HEK293 (cell line): ENCODE results near the gene ZNF618.

ENCODE experiments used
- CTCF ChIA-PET: fragments of 350-600 bp; formaldehyde crosslinking; extraction: SDS; loops from one replicate; lab custom pipeline; 2021; ENCODE audit warnings: antibody characterized with exemption; lab: Yijun Ruan, JAX
- POLR2A ChIA-PET: fragments of 300-600 bp; formaldehyde crosslinking; extraction: SDS; loops from one replicate; lab custom pipeline; 2020; ENCODE audit warnings: antibody characterized with exemption, inconsistent platforms; lab: Yijun Ruan, JAX
- H3K27ac ChIP-seq: fragments of 200-500 bp; sonication (Bioruptor generic); 2 replicates; pipeline ENCODE4 v1.5.1; 2014; ENCODE audit warnings: low read depth, low read length, control low read depth, inconsistent platforms; ENCODE audit errors: extremely low read depth
- H3K36me3 ChIP-seq, 2 experiments: fragments of 200-500 bp in 1 of 2; sonication (Bioruptor generic) in 1 of 2; 1 replicate in 1 of 2; 2 replicates in 1 of 2; pipeline ENCODE4 v1.5.1; 2014 to 2017; ENCODE audit warnings: inconsistent platforms in 2 of 2, low read length in 2 of 2; ENCODE audit not compliant: control insufficient read depth in 2 of 2, insufficient read depth in 1 of 2
- H3K4me1 ChIP-seq: fragments of 200-500 bp; sonication (Bioruptor generic); 2 replicates; pipeline ENCODE4 v1.5.1; 2014; ENCODE audit warnings: mild to moderate bottlenecking, low read length, inconsistent platforms; ENCODE audit not compliant: control insufficient read depth, insufficient read depth
- H3K4me3 ChIP-seq: 2 replicates; pipeline ENCODE4 v1.5.1; 2011; ENCODE audit warnings: low read depth, mild to moderate bottlenecking, control low read depth, low read length, moderate library complexity
- H3K9me3 ChIP-seq: fragments of 200-500 bp; sonication (Bioruptor generic); 2 replicates; pipeline ENCODE4 v1.5.1; 2014; ENCODE audit warnings: low read depth, low read length, inconsistent platforms; ENCODE audit not compliant: control insufficient read depth, insufficient read depth
- ZNF155 ChIP-seq: fragments of 450-650 bp; formaldehyde crosslinking; IDR thresholded peaks from 2 replicates; pipeline ENCODE4 v1.5.1; 2016; ENCODE audit warnings: missing biosample characterization, missing genetic modification characterization
- ZNF175 ChIP-seq: fragments of 450-650 bp; formaldehyde crosslinking; IDR thresholded peaks from 2 replicates; pipeline ENCODE4 v1.5.1; 2016; ENCODE audit warnings: missing biosample characterization, missing genetic modification characterization
- ZNF266 ChIP-seq: fragments of 450-650 bp; formaldehyde crosslinking; IDR thresholded peaks from 2 replicates; pipeline ENCODE4 v1.5.1; 2016; ENCODE audit warnings: missing biosample characterization, missing genetic modification characterization, low read depth
- ZNF302 ChIP-seq: fragments of 450-650 bp; formaldehyde crosslinking; IDR thresholded peaks from 2 replicates; pipeline ENCODE4 v1.5.1; 2016; ENCODE audit warnings: missing biosample characterization, missing genetic modification characterization, low read depth
- ZNF510 ChIP-seq: fragments of 450-650 bp; formaldehyde crosslinking; IDR thresholded peaks from 2 replicates; pipeline ENCODE4 v1.5.1; 2018; ENCODE audit warnings: mild to moderate bottlenecking, missing genetic modification characterization, missing biosample characterization; ENCODE audit not compliant: insufficient replicate concordance
- ZNF571 ChIP-seq: fragments of 450-650 bp; formaldehyde crosslinking; IDR thresholded peaks from 2 replicates; pipeline ENCODE4 v1.5.0; 2017; ENCODE audit warnings: missing biosample characterization, missing genetic modification characterization
- ZNF664 ChIP-seq: fragments of 450-650 bp; formaldehyde crosslinking; IDR thresholded peaks from 2 replicates; pipeline ENCODE4 v1.5.1; 2016; ENCODE audit warnings: missing biosample characterization, missing genetic modification characterization
- TF ChIP-seq, protein P1 (sequence below): fragments of 450-650 bp; formaldehyde crosslinking; IDR thresholded peaks from 2 replicates; pipeline ENCODE4; 2016; ENCODE audit warnings: missing biosample characterization, missing genetic modification characterization
- TF ChIP-seq, protein P2 (sequence below): fragments of 450-650 bp; formaldehyde crosslinking; IDR thresholded peaks from 2 replicates; pipeline ENCODE4 v1.5.1; 2016; ENCODE audit warnings: missing biosample characterization, missing genetic modification characterization
- TF ChIP-seq, protein P3 (sequence below): fragments of 450-650 bp; formaldehyde crosslinking; optimal IDR thresholded peaks from 2 replicates; pipeline ENCODE3; 2016; ENCODE audit warnings: missing biosample characterization, mild to moderate bottlenecking, missing genetic modification characterization
- TF ChIP-seq, protein P4 (sequence below): fragments of 450-650 bp; formaldehyde crosslinking; IDR thresholded peaks from 2 replicates; pipeline ENCODE4 v1.5.1; 2016; ENCODE audit warnings: missing biosample characterization, missing genetic modification characterization
- TF ChIP-seq, protein P5 (sequence below): fragments of 450-650 bp; formaldehyde crosslinking; IDR thresholded peaks from 2 replicates; pipeline ENCODE4 v1.5.1; 2016; ENCODE audit warnings: missing biosample characterization, missing genetic modification characterization, borderline replicate concordance

ZNF618 gene

DNA sequence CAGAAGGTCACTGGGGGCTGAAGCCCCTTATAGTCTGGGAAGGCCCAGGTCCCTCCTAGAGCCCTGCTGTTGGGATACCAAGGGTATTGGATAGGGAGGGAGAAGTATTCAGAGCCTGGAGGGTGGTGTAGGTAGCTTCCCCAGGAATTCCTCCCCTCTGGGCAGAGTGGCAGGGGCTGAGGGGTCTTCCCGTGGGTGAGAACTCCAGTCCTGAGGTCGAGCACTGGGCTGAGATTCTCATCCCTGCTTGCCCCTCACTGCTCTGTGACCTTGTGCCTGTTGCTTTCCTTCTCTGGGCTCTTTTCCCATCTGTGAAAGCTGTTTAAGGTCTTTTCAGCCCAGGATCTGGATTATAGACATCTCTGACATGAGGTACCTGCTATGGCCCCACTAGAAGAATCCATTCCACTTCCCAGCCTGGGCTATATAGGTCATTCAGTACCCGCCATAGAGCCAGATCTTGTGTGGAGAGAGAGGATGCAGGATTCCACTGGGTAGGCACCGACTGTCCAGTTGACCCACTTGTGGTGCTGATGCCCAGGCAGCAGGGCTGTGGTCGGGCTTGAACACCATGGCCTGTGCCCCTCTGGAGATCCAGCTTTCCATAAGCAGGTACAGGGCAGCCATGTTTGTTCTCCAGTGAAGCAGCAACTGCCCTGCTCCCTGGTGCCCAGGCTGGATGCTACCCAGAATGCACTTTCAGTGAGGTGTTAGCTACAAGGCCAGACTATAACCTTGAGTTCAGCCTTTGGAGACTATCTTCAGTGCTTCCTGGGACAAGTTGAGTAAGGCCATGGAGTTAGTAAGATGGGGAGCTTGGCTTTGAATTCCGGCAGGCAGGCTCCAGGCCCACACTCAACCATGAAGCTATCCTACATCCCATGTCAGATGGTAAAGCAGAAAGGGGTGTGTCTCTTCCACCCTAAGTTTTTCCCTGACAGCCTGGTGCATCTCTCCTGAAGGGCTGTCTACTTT is 141.9 kb downstream of the ZNF618 start:
- H3K36me3 ChIP-seq: peaks cover 0 to 24% of the 10 kb centered on the region in 2 experiments; a peak in 1 of 3 replicates
- H3K4me1 ChIP-seq: no peaks in the 10 kb centered on the region
- no peak overlapping the region for H3K27ac ChIP-seq
- no peaks in the 10 kb centered on the region for H3K9me3 ChIP-seq
- ChIA-PET CTCF (interaction anchor here (1.6 kb wide), 1 partner anchor 55 kb away, joined by 4 read pairs; no protein-coding TSS in a partner anchor), POLR2A (no interaction called here)
- no peak overlapping the region for H3K4me3 ChIP-seq
- TF ChIP-seq ZNF175 (tag by site-specific recombination) (no peak), ZNF510 (tag by site-specific recombination) (no peak), ZNF302 (tag by site-specific recombination) (no peak), ZNF664 (tag by site-specific recombination) (no peak), ZNF266 (tag by site-specific recombination) (no peak), ZNF155 (tag by site-specific recombination) (no peak), ZNF571 (tag by site-specific recombination) (no peak)
- TF ChIP-seq, protein P1, sequence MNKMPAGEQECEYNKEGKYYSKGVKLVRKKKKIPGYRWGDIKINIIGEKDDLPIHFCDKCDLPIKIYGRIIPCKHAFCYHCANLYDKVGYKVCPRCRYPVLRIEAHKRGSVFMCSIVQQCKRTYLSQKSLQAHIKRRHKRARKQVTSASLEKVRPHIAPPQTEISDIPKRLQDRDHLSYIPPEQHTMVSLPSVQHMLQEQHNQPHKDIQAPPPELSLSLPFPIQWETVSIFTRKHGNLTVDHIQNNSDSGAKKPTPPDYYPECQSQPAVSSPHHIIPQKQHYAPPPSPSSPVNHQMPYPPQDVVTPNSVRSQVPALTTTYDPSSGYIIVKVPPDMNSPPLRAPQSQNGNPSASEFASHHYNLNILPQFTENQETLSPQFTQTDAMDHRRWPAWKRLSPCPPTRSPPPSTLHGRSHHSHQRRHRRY (tag by site-specific recombination): no peak
- TF ChIP-seq, protein P2, sequence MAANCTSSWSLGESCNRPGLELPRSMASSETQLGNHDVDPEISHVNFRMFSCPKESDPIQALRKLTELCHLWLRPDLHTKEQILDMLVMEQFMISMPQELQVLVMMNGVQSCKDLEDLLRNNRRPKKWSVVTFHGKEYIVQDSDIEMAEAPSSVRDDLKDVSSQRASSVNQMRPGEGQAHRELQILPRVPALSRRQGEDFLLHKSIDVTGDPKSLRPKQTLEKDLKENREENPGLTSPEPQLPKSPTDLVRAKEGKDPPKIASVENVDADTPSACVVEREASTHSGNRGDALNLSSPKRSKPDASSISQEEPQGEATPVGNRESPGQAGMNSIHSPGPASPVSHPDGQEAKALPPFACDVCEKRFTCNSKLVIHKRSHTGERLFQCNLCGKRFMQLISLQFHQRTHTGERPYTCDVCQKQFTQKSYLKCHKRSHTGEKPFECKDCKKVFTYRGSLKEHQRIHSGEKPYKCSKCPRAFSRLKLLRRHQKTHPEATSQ (tag by site-specific recombination): no peak
- TF ChIP-seq, protein P3, sequence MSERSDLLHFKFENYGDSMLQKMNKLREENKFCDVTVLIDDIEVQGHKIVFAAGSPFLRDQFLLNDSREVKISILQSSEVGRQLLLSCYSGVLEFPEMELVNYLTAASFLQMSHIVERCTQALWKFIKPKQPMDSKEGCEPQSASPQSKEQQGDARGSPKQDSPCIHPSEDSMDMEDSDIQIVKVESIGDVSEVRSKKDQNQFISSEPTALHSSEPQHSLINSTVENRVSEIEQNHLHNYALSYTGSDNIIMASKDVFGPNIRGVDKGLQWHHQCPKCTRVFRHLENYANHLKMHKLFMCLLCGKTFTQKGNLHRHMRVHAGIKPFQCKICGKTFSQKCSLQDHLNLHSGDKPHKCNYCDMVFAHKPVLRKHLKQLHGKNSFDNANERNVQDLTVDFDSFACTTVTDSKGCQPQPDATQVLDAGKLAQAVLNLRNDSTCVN (tag by site-specific recombination): no peak
- TF ChIP-seq, protein P4, sequence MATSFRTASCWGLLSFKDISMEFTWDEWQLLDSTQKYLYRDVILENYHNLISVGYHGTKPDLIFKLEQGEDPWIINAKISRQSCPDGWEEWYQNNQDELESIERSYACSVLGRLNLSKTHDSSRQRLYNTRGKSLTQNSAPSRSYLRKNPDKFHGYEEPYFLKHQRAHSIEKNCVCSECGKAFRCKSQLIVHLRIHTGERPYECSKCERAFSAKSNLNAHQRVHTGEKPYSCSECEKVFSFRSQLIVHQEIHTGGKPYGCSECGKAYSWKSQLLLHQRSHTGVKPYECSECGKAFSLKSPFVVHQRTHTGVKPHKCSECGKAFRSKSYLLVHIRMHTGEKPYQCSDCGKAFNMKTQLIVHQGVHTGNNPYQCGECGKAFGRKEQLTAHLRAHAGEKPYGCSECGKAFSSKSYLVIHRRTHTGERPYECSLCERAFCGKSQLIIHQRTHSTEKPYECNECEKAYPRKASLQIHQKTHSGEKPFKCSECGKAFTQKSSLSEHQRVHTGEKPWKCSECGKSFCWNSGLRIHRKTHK (tag by site-specific recombination): no peak
- TF ChIP-seq, protein P5, sequence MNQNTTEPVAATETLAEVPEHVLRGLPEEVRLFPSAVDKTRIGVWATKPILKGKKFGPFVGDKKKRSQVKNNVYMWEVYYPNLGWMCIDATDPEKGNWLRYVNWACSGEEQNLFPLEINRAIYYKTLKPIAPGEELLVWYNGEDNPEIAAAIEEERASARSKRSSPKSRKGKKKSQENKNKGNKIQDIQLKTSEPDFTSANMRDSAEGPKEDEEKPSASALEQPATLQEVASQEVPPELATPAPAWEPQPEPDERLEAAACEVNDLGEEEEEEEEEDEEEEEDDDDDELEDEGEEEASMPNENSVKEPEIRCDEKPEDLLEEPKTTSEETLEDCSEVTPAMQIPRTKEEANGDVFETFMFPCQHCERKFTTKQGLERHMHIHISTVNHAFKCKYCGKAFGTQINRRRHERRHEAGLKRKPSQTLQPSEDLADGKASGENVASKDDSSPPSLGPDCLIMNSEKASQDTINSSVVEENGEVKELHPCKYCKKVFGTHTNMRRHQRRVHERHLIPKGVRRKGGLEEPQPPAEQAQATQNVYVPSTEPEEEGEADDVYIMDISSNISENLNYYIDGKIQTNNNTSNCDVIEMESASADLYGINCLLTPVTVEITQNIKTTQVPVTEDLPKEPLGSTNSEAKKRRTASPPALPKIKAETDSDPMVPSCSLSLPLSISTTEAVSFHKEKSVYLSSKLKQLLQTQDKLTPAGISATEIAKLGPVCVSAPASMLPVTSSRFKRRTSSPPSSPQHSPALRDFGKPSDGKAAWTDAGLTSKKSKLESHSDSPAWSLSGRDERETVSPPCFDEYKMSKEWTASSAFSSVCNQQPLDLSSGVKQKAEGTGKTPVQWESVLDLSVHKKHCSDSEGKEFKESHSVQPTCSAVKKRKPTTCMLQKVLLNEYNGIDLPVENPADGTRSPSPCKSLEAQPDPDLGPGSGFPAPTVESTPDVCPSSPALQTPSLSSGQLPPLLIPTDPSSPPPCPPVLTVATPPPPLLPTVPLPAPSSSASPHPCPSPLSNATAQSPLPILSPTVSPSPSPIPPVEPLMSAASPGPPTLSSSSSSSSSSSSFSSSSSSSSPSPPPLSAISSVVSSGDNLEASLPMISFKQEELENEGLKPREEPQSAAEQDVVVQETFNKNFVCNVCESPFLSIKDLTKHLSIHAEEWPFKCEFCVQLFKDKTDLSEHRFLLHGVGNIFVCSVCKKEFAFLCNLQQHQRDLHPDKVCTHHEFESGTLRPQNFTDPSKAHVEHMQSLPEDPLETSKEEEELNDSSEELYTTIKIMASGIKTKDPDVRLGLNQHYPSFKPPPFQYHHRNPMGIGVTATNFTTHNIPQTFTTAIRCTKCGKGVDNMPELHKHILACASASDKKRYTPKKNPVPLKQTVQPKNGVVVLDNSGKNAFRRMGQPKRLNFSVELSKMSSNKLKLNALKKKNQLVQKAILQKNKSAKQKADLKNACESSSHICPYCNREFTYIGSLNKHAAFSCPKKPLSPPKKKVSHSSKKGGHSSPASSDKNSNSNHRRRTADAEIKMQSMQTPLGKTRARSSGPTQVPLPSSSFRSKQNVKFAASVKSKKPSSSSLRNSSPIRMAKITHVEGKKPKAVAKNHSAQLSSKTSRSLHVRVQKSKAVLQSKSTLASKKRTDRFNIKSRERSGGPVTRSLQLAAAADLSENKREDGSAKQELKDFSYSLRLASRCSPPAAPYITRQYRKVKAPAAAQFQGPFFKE (tag by site-specific recombination): no peak
